HEK293 (cell line): ENCODE results near the gene LAG3.

Experiments
- CTCF ChIP-seq: fragments of 450-650 bp; formaldehyde crosslinking; IDR thresholded peaks from 2 replicates; pipeline ENCODE4 v1.5.1; 2016; ENCODE audit warnings: missing biosample characterization, missing genetic modification characterization
- HOXA7 ChIP-seq: sonication (generic); formaldehyde crosslinking; IDR thresholded peaks from 2 replicates; pipeline ENCODE4 v1.8.1; 2022; ENCODE audit warnings: missing genetic modification reagents, borderline replicate concordance
- ZNF266 ChIP-seq: fragments of 450-650 bp; formaldehyde crosslinking; IDR thresholded peaks from 2 replicates; pipeline ENCODE4 v1.5.1; 2016; ENCODE audit warnings: missing biosample characterization, missing genetic modification characterization, low read depth
- ZNF311 ChIP-seq: fragments of 450-650 bp; formaldehyde crosslinking; IDR thresholded peaks from 2 replicates; pipeline ENCODE4 v1.5.1; 2017; ENCODE audit warnings: missing biosample characterization, missing genetic modification characterization, borderline replicate concordance
- ZNF792 ChIP-seq: fragments of 450-650 bp; formaldehyde crosslinking; IDR thresholded peaks from 2 replicates; pipeline ENCODE4 v1.5.1; 2016; ENCODE audit warnings: missing biosample characterization, missing genetic modification characterization
- TF ChIP-seq, protein P1 (sequence below): fragments of 450-650 bp; formaldehyde crosslinking; IDR thresholded peaks from 2 replicates; pipeline ENCODE4 v1.5.1; 2016; ENCODE audit warnings: missing biosample characterization, missing genetic modification characterization

DNA sequence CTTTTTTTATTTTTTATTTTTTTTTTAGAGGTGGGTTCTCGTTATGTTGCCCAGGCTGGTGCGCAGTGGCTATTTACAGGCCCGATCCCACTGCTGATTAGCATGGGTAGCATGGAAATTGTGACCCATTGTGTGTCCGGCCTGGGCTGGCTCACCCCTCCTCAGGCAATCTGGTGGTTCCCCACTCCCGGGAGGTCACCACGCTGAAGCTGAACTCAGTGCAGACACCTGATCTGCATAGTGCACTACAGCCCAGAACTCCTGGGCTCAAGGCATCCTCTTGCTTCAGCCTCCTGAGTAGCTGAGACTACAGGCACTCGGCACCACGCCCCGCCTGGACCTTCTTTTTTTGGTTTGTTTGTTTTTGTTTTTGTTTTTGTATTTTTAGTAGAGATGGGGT lies 11.5 kb downstream of the LAG3 start:
- TF ChIP-seq HOXA7 (no peak), CTCF (tag by site-specific recombination) (no peak), ZNF792 (no peak), ZNF311 (tag by site-specific recombination) (no peak), ZNF266 (tag by site-specific recombination) (no peak)
- TF ChIP-seq, protein P1, sequence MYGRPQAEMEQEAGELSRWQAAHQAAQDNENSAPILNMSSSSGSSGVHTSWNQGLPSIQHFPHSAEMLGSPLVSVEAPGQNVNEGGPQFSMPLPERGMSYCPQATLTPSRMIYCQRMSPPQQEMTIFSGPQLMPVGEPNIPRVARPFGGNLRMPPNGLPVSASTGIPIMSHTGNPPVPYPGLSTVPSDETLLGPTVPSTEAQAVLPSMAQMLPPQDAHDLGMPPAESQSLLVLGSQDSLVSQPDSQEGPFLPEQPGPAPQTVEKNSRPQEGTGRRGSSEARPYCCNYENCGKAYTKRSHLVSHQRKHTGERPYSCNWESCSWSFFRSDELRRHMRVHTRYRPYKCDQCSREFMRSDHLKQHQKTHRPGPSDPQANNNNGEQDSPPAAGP (tag by site-specific recombination), result no peak
